Spinal cord (tissue), 10 donors: ENCODE data around the gene CFAP74. TPM values are rescaled to one million over a fixed set of nuclear protein-coding genes. Genes with fewer than 3 reads are reported as not detected.

ENCODE experiments used
- DNase-seq, 6 donors: peaks; one replicate each; pipeline versions ENCODE4 v3.0.0 to v3.0.0-alpha.2; 2013 to 2015; ENCODE audit warnings: low spot score in 6 of 6, low read depth in 4 of 6
- H3K27ac ChIP-seq: one replicate; pipeline ENCODE4 v1.5.1; 2013; ENCODE audit warnings: low read depth, low read length, control low read depth
- H3K27me3 ChIP-seq: one replicate; pipeline ENCODE4 v1.6.1; 2013; ENCODE audit warnings: low read length; ENCODE audit not compliant: control insufficient read depth, insufficient read depth
- H3K36me3 ChIP-seq: one replicate; pipeline ENCODE4 v1.6.1; 2013; ENCODE audit warnings: low read length; ENCODE audit not compliant: control insufficient read depth, insufficient read depth
- H3K4me1 ChIP-seq: one replicate; pipeline ENCODE4 v1.6.1; 2013; ENCODE audit warnings: low read length; ENCODE audit not compliant: control insufficient read depth, insufficient read depth
- H3K4me3 ChIP-seq: one replicate; pipeline ENCODE4 v1.5.1; 2013; ENCODE audit warnings: low read depth, low read length, control low read depth
- H3K9me3 ChIP-seq: one replicate; pipeline ENCODE4 v1.6.1; 2013; ENCODE audit warnings: low read length; ENCODE audit not compliant: control insufficient read depth, insufficient read depth
- WGBS: methylation state at CpG from one replicate; pipeline ENCODE4 v1.1.5; 2013; ENCODE audit warnings: missing lambda C conversion rate; ENCODE audit not compliant: insufficient coverage; 5-methylcytosine and 5-hydroxymethylcytosine counted together
- polyA plus RNA-seq, 2 donors: library from polyadenylated mRNA; unstranded; fragments of 120-200 nt; gene quantifications; one replicate each; pipeline ENCODE4 v1.2.1, GENCODE V29; 2013; ENCODE audit not compliant: insufficient read length in 2 of 2
- total RNA-seq, 2 donors: library from RNA; depleted of rRNA in 1 of 2; stranded (reverse); fragments of 120-200 nt in 1 of 2; fragments of >200 nt in 1 of 2; gene quantifications; one replicate each; pipeline versions ENCODE4 v1.2.3 to v1.2.4, GENCODE V29; 2013 to 2014
- donor health status: healthy.

Gene CFAP74
- total and polyA plus RNA-seq, 4 donors = 0.59 to 5.6 (median 4.6) TPM

GRCh38 chr1:1972976-1973715, 30.4 kb downstream of the CFAP74 start:
- Histone ChIP-seq H3K4me1 (peaks cover 8% of the 10 kb centered on the region), H3K9me3 (no peaks in the 10 kb centered on the region), H3K27me3 (peaks cover 4% of the 10 kb centered on the region), H3K4me3 (no peak overlapping the region), H3K27ac (no peak overlapping the region), H3K36me3 (peaks cover 23% of the 10 kb centered on the region)
- WGBS = 73% methylated on average over 22 of the region's 22 CpGs
- no peak for DNase-seq

- Histone ChIP-seq H3K9me3 (no peaks in the 10 kb centered on the region), H3K27me3 (peaks cover 2% of the 10 kb centered on the region), H3K36me3 (peaks cover 25% of the 10 kb centered on the region), H3K4me1 (peaks cover 8% of the 10 kb centered on the region), H3K4me3 (no peak overlapping the region), H3K27ac (no peak overlapping the region)
- 90% methylated on average over 21 of the region's 21 CpGs for WGBS
- no peak for DNase-seq
Observed at GRCh38 chr1:1971688-1972087, 31.9 kb downstream of the CFAP74 start.

- peaks cover 5% of the 10 kb centered on the region for H3K27me3 ChIP-seq
- no peaks in the 10 kb centered on the region for H3K9me3 ChIP-seq
- no peak overlapping the region for H3K4me3 ChIP-seq
- peaks cover 27% of the 10 kb centered on the region for H3K36me3 ChIP-seq
- H3K4me1 ChIP-seq = peaks cover 8% of the 10 kb centered on the region
- no peak overlapping the region for H3K27ac ChIP-seq
- no peak for DNase-seq
- 94% methylated on average over 17 of the region's 17 CpGs for whole genome bisulfite sequencing
Observed at GRCh38 chr1:1971017-1971416, 32.6 kb downstream of the CFAP74 start.

DNA sequence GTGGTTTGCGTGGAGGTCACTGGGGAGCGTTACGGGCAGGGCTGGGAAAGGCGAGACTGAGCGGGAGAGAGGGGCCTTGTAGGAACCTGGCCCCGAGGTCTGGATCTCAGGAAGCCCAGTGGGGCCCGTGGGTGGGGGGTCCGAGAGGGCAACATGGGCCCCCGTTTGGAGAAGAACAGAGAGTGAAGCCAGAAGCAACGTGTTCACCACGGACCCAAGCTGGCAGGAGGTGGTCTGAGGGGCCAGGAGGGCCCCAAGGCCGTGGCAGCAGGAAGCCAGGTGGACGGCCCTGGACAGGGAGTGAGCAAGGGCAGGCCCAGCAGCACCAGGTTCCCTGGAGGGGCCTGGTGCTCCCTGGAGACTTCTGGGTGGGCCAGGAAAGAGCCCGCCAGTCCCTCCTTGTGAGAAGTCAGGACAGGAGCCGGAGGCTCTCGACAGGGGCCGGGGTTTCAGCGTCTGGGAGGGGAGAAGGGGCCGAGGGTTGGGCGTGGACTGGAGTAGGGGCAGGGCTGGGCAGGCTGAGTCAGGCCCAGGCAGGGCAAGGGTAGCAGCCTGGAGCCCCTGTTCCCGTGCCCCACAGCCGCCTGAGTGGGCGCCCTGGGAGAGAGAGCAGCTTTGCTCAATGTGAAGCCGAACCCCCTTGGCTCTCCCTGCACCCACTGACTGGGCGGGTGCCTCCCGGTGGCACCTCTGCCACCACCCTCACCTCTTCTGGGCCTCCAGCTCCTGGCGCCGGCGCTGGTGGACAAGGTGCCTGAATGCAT, 33.5 kb downstream of the CFAP74 start:
- peaks cover 10% of the 10 kb centered on the region for H3K27me3 ChIP-seq

GRCh38 chr1:1969505-1969900, 34.1 kb downstream of the CFAP74 start:
- 73% methylated on average over 10 of the region's 10 CpGs for WGBS
- Histone ChIP-seq H3K4me1 (peaks cover 8% of the 10 kb centered on the region), H3K27me3 (peaks cover 10% of the 10 kb centered on the region), H3K4me3 (no peak overlapping the region), H3K36me3 (peaks cover 37% of the 10 kb centered on the region), H3K27ac (no peak overlapping the region), H3K9me3 (no peaks in the 10 kb centered on the region)
- DNase-seq = no peak

More for the DNA sequence above, 33.5 kb downstream of the CFAP74 start:
- no peaks in the 10 kb centered on the region for H3K9me3 ChIP-seq
- no peak for DNase-seq
- H3K4me3 ChIP-seq = no peak overlapping the region
- whole genome bisulfite sequencing = 79% methylated on average over 29 of the region's 29 CpGs
- peaks cover 8% of the 10 kb centered on the region for H3K4me1 ChIP-seq
- H3K36me3 ChIP-seq = peaks cover 33% of the 10 kb centered on the region
- no peak overlapping the region for H3K27ac ChIP-seq

DNA sequence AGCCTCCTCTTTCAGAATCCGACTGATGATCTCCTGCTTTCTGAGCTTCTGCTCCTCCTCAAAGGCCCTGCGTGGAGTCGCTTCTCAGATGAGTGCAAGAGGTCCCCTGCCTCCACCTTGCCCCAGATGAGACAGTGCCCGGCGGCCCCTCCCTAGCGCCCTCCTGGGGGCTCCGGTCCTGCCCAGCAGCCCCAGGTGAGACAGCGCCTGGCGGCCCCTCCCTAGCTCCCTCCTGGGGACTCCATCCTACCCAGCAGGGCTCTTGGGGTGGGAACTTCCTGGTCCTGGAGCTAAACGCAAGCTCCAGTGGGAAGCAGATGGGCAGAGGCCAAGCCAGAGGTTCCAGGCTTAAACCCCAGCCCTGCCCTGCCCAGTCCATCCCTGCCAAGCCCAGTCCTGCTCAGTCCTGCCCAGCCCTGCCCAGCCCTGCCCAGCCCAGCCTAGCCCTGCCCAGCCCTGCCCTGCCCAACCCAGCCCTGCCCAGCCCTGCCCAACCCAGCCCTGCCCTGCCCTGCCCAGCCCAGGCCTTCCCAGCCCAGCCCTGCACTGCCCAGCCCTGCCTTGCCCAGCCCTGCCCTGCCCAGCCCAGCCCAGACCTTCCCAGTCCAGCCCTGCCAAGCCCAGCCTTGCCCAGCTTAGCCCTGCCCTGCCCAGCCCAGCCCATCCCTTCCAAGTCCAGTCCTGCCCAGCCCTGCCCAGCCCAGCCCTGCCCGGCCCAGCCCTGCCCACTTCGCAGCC, 34.6 kb downstream of the CFAP74 start:
- H3K9me3 ChIP-seq = no peaks in the 10 kb centered on the region
- no peak overlapping the region for H3K27ac ChIP-seq
- H3K27me3 ChIP-seq = peaks cover 12% of the 10 kb centered on the region
- DNase-seq = no peak
- no peak overlapping the region for H3K4me3 ChIP-seq
- peaks cover 40% of the 10 kb centered on the region for H3K36me3 ChIP-seq
- WGBS = 75% methylated on average over 12 of the region's 12 CpGs
- peaks cover 8% of the 10 kb centered on the region for H3K4me1 ChIP-seq

- Histone ChIP-seq H3K4me3 (no peak overlapping the region), H3K27me3 (peaks cover 11% of the 10 kb centered on the region), H3K4me1 (peaks cover 8% of the 10 kb centered on the region), H3K36me3 (peaks cover 33% of the 10 kb centered on the region), H3K9me3 (no peaks in the 10 kb centered on the region), H3K27ac (no peak overlapping the region)
- no peak for DNase-seq
- 92% methylated on average over 3 of the region's 3 CpGs for WGBS
Observed at GRCh38 chr1:1967879-1968278, 35.7 kb downstream of the CFAP74 start.

DNA sequence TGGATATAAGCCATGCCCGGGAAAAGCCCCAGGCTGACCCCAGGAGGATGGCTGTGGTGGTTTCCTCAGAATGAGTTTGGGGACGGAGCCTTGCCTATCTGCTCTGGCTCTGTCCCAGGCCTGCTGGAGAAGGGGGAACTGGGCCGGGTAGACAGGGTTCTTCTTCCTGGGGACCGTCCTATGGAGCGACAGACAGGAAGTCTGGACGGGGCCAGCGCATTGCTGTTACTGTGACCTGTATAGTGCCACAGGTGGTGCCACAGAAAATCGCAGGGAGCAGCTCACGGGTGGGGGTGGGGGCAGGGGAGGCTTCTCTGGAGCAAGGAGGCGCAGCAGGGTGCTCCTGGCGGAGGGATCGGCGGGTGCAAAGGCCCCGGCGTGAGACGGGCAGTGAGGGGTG, 36.4 kb downstream of the CFAP74 start:
- WGBS = 89% methylated on average over 16 of the region's 16 CpGs
- H3K27ac ChIP-seq = no peak overlapping the region
- H3K4me3 ChIP-seq = no peak overlapping the region
- peaks cover 9% of the 10 kb centered on the region for H3K27me3 ChIP-seq
- H3K36me3 ChIP-seq = peaks cover 33% of the 10 kb centered on the region
- H3K9me3 ChIP-seq = no peaks in the 10 kb centered on the region
- no peak for DNase-seq
- peaks cover 8% of the 10 kb centered on the region for H3K4me1 ChIP-seq

DNA sequence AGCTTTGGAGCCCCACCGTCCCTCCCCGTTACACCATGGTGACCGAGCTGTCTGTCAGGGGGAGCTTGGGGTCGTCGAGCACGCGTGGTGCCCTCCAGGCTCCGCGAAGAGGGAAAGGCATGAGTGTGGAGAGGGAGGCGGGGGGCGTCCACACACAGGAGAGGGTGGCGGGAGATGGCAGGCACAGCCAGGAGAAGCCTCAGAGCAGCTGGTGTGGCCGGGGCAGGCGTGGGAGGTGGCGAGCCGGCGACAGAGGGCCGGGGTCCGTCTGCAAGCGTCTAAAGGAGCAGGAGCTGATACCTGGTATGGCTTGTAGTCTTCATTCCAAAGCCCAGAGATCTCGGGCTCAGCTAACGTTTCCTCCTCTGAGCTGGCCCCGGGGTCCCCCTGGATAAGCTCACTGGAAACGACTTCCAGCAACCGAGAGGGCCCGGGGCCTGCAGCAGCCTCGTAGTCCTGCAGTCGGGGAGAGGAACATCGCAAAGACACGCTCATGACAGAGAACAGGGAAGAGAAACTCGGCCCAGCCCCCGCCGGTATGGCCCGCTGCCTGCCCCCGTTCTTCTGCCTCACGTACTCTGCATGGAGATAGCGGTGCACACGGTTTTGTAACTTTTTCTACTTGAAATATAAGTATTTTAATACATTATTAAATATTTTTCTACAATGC, 37.4 kb downstream of the CFAP74 start:
- Histone ChIP-seq H3K27ac (no peak overlapping the region), H3K4me3 (no peak overlapping the region), H3K9me3 (no peaks in the 10 kb centered on the region), H3K36me3 (peaks cover 28% of the 10 kb centered on the region), H3K4me1 (peaks cover 8% of the 10 kb centered on the region), H3K27me3 (peaks cover 10% of the 10 kb centered on the region)
- no peak for DNase-seq
- WGBS = 61% methylated on average over 30 of the region's 38 CpGs
